Measurements from ENCODE around the gene RHBDL3. TPM values are rescaled to one million over a fixed set of nuclear protein-coding genes. Genes with fewer than 3 reads are reported as not detected.

RHBDL3 gene
- total and polyA plus RNA-seq, 2 of the 8 experiments (the other 6 are each of a cell fraction or from before 2014, with no cell fraction given): 9.6 to 12.2 TPM

DNA sequence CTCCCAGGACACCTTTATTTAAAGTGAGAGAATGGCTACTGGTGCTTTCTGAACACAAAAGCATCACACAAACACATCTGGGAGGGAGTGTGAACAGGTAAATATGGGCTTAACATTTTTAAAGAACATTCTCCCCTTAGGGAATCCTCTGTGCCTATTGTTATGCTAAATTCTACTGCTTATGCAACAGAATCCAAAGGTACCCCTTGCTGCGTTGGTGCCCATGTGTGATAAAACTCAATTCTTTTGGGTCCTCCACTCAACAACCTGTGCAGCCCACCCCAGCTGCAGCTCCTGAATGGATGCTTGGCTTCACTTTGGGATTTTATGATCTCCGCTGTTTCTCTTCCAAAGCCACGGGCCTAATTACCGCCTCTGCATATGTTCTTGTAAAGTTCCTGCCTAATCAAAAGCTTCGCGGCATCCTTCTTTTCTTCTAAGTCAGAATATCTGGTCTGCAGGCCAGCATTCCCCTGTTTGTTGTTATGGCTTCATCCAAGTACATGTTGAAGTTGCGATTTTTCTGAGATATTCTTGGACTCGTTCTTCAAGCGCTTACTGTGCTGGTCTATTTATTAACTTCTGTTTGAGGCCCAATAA, 23.9 kb downstream of the RHBDL3 start (continued):
- TF ChIP-seq, protein P1, sequence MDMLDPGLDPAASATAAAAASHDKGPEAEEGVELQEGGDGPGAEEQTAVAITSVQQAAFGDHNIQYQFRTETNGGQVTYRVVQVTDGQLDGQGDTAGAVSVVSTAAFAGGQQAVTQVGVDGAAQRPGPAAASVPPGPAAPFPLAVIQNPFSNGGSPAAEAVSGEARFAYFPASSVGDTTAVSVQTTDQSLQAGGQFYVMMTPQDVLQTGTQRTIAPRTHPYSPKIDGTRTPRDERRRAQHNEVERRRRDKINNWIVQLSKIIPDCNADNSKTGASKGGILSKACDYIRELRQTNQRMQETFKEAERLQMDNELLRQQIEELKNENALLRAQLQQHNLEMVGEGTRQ (IDR thresholded peaks at IDR 0.05; ENCODE audit: low read length): no peak
- TF ChIP-seq SP4 (IDR thresholded peaks at IDR 0.05; ENCODE audit: low read length) (no peak), YY1 (IDR thresholded peaks at IDR 0.05; ENCODE audit: low read depth, low read length) (no peak), BRCA1 (IDR thresholded peaks at IDR 0.05; ENCODE audit: low read depth, low read length) (no peak), JUN (IDR thresholded peaks at IDR 0.05; ENCODE audit: low read depth, low read length) (no peak), HDAC2 (IDR thresholded peaks at IDR 0.05; ENCODE audit: borderline replicate concordance in 1 of 2, low read depth in 2 of 2, low read length in 2 of 2) (peak; percentile 76 to 94; a peak in 3 of 4 replicates), PHF8 (conservative IDR thresholded peaks at IDR 0.05; ENCODE audit: low read depth, low read length) (no peak), SRF (IDR thresholded peaks at IDR 0.05; ENCODE audit: low read depth, low read length) (no peak), KDM1A (IDR thresholded peaks at IDR 0.05; ENCODE audit: borderline replicate concordance, low read length) (peak; percentile 42; the same call in 1 of the 2 replicates)
- TF ChIP-seq, protein P2, sequence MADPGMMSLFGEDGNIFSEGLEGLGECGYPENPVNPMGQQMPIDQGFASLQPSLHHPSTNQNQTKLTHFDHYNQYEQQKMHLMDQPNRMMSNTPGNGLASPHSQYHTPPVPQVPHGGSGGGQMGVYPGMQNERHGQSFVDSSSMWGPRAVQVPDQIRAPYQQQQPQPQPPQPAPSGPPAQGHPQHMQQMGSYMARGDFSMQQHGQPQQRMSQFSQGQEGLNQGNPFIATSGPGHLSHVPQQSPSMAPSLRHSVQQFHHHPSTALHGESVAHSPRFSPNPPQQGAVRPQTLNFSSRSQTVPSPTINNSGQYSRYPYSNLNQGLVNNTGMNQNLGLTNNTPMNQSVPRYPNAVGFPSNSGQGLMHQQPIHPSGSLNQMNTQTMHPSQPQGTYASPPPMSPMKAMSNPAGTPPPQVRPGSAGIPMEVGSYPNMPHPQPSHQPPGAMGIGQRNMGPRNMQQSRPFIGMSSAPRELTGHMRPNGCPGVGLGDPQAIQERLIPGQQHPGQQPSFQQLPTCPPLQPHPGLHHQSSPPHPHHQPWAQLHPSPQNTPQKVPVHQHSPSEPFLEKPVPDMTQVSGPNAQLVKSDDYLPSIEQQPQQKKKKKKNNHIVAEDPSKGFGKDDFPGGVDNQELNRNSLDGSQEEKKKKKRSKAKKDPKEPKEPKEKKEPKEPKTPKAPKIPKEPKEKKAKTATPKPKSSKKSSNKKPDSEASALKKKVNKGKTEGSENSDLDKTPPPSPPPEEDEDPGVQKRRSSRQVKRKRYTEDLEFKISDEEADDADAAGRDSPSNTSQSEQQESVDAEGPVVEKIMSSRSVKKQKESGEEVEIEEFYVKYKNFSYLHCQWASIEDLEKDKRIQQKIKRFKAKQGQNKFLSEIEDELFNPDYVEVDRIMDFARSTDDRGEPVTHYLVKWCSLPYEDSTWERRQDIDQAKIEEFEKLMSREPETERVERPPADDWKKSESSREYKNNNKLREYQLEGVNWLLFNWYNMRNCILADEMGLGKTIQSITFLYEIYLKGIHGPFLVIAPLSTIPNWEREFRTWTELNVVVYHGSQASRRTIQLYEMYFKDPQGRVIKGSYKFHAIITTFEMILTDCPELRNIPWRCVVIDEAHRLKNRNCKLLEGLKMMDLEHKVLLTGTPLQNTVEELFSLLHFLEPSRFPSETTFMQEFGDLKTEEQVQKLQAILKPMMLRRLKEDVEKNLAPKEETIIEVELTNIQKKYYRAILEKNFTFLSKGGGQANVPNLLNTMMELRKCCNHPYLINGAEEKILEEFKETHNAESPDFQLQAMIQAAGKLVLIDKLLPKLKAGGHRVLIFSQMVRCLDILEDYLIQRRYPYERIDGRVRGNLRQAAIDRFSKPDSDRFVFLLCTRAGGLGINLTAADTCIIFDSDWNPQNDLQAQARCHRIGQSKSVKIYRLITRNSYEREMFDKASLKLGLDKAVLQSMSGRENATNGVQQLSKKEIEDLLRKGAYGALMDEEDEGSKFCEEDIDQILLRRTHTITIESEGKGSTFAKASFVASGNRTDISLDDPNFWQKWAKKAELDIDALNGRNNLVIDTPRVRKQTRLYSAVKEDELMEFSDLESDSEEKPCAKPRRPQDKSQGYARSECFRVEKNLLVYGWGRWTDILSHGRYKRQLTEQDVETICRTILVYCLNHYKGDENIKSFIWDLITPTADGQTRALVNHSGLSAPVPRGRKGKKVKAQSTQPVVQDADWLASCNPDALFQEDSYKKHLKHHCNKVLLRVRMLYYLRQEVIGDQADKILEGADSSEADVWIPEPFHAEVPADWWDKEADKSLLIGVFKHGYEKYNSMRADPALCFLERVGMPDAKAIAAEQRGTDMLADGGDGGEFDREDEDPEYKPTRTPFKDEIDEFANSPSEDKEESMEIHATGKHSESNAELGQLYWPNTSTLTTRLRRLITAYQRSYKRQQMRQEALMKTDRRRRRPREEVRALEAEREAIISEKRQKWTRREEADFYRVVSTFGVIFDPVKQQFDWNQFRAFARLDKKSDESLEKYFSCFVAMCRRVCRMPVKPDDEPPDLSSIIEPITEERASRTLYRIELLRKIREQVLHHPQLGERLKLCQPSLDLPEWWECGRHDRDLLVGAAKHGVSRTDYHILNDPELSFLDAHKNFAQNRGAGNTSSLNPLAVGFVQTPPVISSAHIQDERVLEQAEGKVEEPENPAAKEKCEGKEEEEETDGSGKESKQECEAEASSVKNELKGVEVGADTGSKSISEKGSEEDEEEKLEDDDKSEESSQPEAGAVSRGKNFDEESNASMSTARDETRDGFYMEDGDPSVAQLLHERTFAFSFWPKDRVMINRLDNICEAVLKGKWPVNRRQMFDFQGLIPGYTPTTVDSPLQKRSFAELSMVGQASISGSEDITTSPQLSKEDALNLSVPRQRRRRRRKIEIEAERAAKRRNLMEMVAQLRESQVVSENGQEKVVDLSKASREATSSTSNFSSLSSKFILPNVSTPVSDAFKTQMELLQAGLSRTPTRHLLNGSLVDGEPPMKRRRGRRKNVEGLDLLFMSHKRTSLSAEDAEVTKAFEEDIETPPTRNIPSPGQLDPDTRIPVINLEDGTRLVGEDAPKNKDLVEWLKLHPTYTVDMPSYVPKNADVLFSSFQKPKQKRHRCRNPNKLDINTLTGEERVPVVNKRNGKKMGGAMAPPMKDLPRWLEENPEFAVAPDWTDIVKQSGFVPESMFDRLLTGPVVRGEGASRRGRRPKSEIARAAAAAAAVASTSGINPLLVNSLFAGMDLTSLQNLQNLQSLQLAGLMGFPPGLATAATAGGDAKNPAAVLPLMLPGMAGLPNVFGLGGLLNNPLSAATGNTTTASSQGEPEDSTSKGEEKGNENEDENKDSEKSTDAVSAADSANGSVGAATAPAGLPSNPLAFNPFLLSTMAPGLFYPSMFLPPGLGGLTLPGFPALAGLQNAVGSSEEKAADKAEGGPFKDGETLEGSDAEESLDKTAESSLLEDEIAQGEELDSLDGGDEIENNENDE (IDR thresholded peaks at IDR 0.05; ENCODE audit: insufficient replicate concordance, low read length): peak; percentile 76
